ENCODE measurements around the gene VPS72. TPM values are rescaled to one million over a fixed set of nuclear protein-coding genes. Genes with fewer than 3 reads are reported as not detected.

VPS72 gene
- total and polyA plus RNA-seq, 5 donors from 2014 or later = 41.8 to 101 (median 91.9) TPM

DNA sequence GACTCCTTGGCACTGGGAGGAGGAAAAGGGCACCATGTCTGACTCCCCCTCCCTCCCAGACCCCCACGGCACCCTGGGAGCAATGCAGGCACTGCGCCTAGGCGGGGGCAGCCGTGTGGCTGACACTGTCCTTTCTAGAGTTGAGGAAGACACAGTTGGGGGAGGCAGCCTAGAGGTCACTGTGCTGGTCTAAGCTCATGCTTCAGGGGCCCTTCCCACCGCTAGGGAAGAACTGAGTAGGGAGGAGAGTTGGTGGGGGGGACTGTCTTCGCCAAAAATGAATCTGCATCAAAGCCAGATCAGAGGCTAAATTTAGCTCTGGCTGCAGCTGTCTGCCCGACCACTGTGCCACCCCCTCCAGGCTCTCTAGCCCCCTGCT is 47.0 kb downstream of the VPS72 start:
- Histone ChIP-seq H3K4me3 (ENCODE audit: low read depth, low read length) (no peak overlapping the region), H3K4me1 (ENCODE audit: control insufficient read depth, insufficient read depth, low read length, poor library complexity, severe bottlenecking) (peaks cover 23% of the 10 kb centered on the region), H3K27ac (ENCODE audit: insufficient read depth, low read length, poor library complexity, severe bottlenecking) (no peak overlapping the region), H3K36me3 (ENCODE audit: control insufficient read depth, insufficient read depth, low read length) (no peaks in the 10 kb centered on the region), H3K27me3 (ENCODE audit: control insufficient read depth, insufficient read depth, low read length) (no peaks in the 10 kb centered on the region), H3K9me3 (ENCODE audit: control insufficient read depth in 2 of 2, low read length in 2 of 2) (no peaks in the 10 kb centered on the region)
- H3K27me3 Mint-ChIP-seq = peaks cover 12% of the 10 kb centered on the region
- H3K4me3 Mint-ChIP-seq = no peak overlapping the region
- peaks cover 2% of the 10 kb centered on the region for H3K36me3 Mint-ChIP-seq
- no peaks in the 10 kb centered on the region for H3K9me3 Mint-ChIP-seq
- H3K27ac Mint-ChIP-seq = no peak overlapping the region
- H3K4me1 Mint-ChIP-seq = peaks cover 0 to 23% (median 4%) of the 10 kb centered on the region in 4 donors
- no peak for ATAC-seq (ENCODE audit: low read depth in 2 of 2)
- no peak for DNase-seq

DNA sequence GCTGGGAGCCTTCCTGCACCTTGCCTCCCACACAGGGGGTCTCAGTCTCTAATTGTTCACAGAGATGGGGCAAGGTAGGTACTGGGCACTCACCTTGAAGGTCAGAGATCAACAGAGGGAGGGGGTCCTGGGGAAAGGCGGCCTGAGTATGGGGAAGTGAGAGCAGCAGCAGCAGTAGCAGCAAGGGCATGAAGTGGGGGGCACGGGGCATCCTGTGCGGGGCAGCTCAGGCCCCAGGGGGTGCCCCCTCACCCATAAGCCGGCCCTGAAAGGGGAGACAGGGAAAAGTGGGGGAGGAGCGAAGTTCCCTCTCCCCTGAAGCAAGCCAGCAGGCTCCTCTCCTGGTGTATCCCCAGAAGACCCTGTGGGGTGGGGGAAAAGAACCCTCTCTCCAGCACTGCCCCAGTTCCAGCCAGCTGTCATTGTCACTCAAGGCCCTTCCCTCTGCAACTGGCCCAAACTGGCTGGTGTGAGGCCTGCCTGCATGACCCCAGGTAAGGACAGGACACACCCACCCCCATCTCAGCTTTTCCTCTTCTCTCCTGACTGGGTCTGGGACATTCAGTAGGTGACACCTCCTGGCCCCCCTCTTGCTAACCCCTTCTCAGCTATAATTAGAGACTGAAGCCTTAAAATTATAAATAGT is 47.5 kb downstream of the VPS72 start:
- Histone ChIP-seq H3K4me3 (ENCODE audit: low read depth, low read length) (no peak overlapping the region), H3K27me3 (ENCODE audit: control insufficient read depth, insufficient read depth, low read length) (no peaks in the 10 kb centered on the region), H3K4me1 (ENCODE audit: control insufficient read depth, insufficient read depth, low read length, poor library complexity, severe bottlenecking) (peaks cover 23% of the 10 kb centered on the region), H3K9me3 (ENCODE audit: control insufficient read depth in 2 of 2, low read length in 2 of 2) (no peaks in the 10 kb centered on the region), H3K36me3 (ENCODE audit: control insufficient read depth, insufficient read depth, low read length) (no peaks in the 10 kb centered on the region), H3K27ac (ENCODE audit: insufficient read depth, low read length, poor library complexity, severe bottlenecking) (no peak overlapping the region)
- DNase-seq (no peak), ATAC-seq (ENCODE audit: low read depth in 2 of 2) (no peak)
- no peak overlapping the region for H3K4me3 Mint-ChIP-seq
- peaks cover 0 to 21% (median 4%) of the 10 kb centered on the region in 4 donors for H3K4me1 Mint-ChIP-seq
- H3K27ac Mint-ChIP-seq = no peak overlapping the region
- peaks cover 8% of the 10 kb centered on the region for H3K27me3 Mint-ChIP-seq
- peaks cover 2% of the 10 kb centered on the region for H3K36me3 Mint-ChIP-seq
- H3K9me3 Mint-ChIP-seq = no peaks in the 10 kb centered on the region

DNA sequence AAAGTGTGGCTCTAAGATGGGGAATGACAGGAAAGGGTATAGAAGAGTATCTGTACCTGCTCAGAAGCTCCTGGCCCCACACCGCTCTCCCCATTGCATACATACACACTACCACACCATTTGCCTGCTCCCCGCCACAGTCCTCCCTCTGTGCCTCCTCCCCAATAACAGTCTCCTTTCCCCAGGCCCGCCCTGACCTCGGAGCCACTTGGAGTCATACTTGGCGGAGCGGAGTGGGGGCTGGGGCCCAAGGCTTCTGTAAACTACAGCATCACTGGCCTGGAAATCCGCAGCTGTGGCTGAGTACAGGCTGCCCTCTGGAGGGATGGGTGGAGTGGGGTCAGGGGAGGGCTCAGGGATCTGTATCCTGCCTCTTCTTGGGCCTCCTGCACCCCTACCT is 52.2 kb downstream of the VPS72 start:
- H3K36me3 ChIP-seq (ENCODE audit: control insufficient read depth, insufficient read depth, low read length) = no peaks in the 10 kb centered on the region
- Mint-ChIP-seq H3K27ac (no peak overlapping the region), H3K4me3 (no peak overlapping the region), H3K9me3 (no peaks in the 10 kb centered on the region), H3K27me3 (no peaks in the 10 kb centered on the region), H3K4me1 (peaks cover 0 to 2% (median 0%) of the 10 kb centered on the region in 4 donors), H3K36me3 (peaks cover 12% of the 10 kb centered on the region)
- no peak overlapping the region for H3K27ac ChIP-seq (ENCODE audit: insufficient read depth, low read length, poor library complexity, severe bottlenecking)
- H3K9me3 ChIP-seq (ENCODE audit: control insufficient read depth in 2 of 2, low read length in 2 of 2) = no peaks in the 10 kb centered on the region
- DNase-seq (no peak), ATAC-seq (ENCODE audit: low read depth in 2 of 2) (no peak)
- H3K4me3 ChIP-seq (ENCODE audit: low read depth, low read length) = no peak overlapping the region
- H3K27me3 ChIP-seq (ENCODE audit: control insufficient read depth, insufficient read depth, low read length) = no peaks in the 10 kb centered on the region
- H3K4me1 ChIP-seq (ENCODE audit: control insufficient read depth, insufficient read depth, low read length, poor library complexity, severe bottlenecking) = no peaks in the 10 kb centered on the region

DNA sequence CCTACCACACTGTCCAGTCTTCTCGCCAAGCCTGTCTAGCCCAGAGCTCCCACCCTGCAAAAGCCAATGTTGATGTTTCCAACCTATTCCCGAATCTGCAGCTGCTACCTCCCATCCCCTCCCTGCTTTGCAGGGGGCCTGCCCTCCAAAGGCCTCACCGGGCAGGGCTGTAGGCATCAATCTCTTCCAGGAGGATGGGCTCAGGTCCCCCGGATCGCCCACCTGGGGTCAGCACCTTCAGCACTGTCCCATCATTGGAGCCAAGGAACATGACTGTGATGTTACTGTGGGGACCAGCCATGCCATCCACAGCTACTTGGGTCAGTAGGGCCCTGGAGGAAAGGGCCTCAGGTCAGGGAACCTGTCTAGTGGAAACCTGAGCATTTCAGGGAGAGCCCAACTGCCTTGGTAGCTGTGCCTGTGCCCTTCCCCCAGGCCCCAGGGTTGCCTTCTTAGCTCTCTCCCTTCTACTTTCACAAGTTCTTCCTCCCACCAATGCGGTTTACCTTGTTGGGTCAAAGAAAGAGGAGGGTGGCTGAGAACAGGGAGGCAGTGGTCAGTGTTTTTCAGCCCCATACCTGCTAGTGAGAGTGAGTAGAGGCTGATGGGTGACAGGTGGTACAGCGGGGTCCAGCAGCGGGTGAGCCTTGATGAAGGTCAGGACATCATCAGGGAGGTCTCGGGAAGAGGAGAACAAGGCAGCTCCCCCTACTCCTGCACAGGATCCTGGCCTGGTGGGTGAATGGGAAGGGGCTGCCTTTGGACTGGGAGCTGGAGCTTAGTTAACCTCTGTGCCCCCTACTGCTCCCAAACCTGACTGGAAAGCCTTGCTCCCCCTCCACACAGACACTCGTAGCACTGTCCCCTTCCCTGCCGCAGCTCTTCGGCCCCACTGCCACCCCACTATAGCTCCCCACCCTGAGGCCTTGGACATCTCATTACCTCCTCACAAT is 54.3 kb downstream of the VPS72 start:
- ATAC-seq (ENCODE audit: low read depth in 2 of 2) (no peak), DNase-seq (no peak)
- Histone ChIP-seq H3K36me3 (ENCODE audit: control insufficient read depth, insufficient read depth, low read length) (no peaks in the 10 kb centered on the region), H3K9me3 (ENCODE audit: control insufficient read depth in 2 of 2, low read length in 2 of 2) (no peaks in the 10 kb centered on the region), H3K4me3 (ENCODE audit: low read depth, low read length) (no peak overlapping the region), H3K4me1 (ENCODE audit: control insufficient read depth, insufficient read depth, low read length, poor library complexity, severe bottlenecking) (peaks cover 11% of the 10 kb centered on the region), H3K27ac (ENCODE audit: insufficient read depth, low read length, poor library complexity, severe bottlenecking) (no peak overlapping the region), H3K27me3 (ENCODE audit: control insufficient read depth, insufficient read depth, low read length) (no peaks in the 10 kb centered on the region)
- Mint-ChIP-seq H3K27me3 (no peaks in the 10 kb centered on the region), H3K27ac (peak overlapping the region in 1 of 3 donors; percentile 20), H3K4me3 (no peak overlapping the region), H3K9me3 (no peaks in the 10 kb centered on the region), H3K4me1 (peaks cover 0 to 10% (median 2%) of the 10 kb centered on the region in 4 donors), H3K36me3 (peaks cover 12% of the 10 kb centered on the region)

DNA sequence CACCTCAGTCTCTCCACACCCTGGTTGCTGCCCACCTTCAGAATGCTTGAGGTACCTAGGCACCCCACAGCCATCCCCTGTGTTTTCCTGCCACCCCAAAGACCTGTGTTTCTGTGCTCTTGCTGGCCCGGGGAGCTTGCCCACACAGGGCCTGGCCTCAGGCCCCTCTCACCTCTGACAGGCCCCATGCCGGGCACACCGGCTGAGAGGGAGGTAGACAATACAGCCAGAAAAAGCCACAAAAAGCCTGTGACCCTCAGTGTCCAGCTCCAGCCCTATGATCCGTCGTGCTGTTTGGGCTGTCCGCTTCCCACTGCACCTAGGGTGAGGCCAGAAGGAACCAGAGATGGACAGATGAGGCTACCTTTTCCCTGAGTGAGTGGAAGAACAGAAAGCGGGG is 55.0 kb downstream of the VPS72 start:
- Histone ChIP-seq H3K9me3 (ENCODE audit: control insufficient read depth in 2 of 2, low read length in 2 of 2) (no peaks in the 10 kb centered on the region), H3K27me3 (ENCODE audit: control insufficient read depth, insufficient read depth, low read length) (no peaks in the 10 kb centered on the region), H3K4me3 (ENCODE audit: low read depth, low read length) (no peak overlapping the region), H3K27ac (ENCODE audit: insufficient read depth, low read length, poor library complexity, severe bottlenecking) (no peak overlapping the region), H3K4me1 (ENCODE audit: control insufficient read depth, insufficient read depth, low read length, poor library complexity, severe bottlenecking) (peaks cover 11% of the 10 kb centered on the region), H3K36me3 (ENCODE audit: control insufficient read depth, insufficient read depth, low read length) (no peaks in the 10 kb centered on the region)
- H3K36me3 Mint-ChIP-seq = peaks cover 12% of the 10 kb centered on the region
- no peaks in the 10 kb centered on the region for H3K27me3 Mint-ChIP-seq
- ATAC-seq (ENCODE audit: low read depth in 2 of 2) (no peak), DNase-seq (no peak)
- H3K27ac Mint-ChIP-seq = no peak overlapping the region
- no peaks in the 10 kb centered on the region for H3K9me3 Mint-ChIP-seq
- H3K4me3 Mint-ChIP-seq = no peak overlapping the region
- peaks cover 0 to 13% (median 2%) of the 10 kb centered on the region in 4 donors for H3K4me1 Mint-ChIP-seq

DNA sequence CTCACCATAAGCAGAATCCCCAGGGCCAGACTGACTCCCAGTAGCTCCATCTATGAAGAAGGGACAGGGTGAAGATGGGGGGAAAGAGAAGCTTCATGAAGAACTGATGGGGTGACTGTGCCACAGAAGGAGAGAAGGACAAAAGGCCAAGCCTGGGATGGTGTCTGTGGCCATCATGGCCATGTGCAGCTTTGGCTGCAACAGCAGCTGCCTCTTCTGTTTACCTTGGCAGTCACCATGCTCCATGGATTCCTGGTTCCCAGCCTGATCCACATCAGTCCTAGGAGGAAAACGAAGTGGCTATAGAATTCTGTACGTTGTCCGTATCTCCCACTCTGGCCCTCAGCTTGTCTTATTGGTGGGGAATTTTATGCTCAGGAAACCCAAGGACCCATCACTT is 55.6 kb downstream of the VPS72 start:
- H3K27ac Mint-ChIP-seq = no peak overlapping the region
- peak overlapping the region in 1 of 4 donors; percentile 11 for H3K4me3 Mint-ChIP-seq

DNA sequence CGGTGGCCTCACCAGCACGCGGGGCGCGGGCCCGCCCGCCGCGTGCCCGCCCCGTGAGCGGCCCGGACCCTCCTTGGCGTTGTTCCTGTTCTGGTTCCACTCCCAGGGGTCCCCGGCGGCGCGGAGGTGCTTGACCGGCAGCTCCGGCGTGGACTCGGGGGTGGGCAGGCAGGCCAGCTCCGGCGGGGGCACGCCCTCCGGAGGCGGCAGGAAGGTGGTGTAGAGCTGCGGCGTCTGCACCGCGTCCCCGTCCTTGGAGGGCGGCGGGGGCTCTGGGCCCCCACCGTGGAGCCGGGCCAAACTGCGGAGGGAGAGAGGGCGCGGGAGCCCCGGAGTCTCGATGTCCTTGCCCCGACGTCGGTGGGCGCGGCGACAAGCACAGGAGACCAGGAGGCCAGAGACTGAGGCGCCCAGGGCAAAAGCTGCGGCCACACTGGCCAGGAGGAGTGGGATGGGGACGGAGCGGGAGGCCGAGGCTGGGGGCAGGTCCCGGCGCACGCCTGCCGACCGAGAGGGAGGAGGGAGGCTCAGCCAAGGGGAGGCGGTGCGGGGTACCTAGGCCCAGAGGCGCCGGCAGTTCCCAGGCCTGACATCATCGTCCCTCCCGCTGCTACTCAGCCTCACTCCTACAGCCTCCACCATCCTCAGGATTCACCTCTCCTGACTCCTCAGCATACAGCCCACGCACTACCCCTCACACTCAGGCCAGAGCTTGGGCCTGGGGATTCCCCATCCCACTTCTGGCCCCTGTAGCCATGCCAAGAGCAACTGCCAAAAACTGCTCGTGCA is 56.8 kb downstream of the VPS72 start:
- no peak for ATAC-seq (ENCODE audit: low read depth in 2 of 2)
- no peaks in the 10 kb centered on the region for H3K9me3 Mint-ChIP-seq
- H3K4me3 Mint-ChIP-seq = peak overlapping the region in 1 of 4 donors; percentile 52
- Histone ChIP-seq H3K36me3 (ENCODE audit: control insufficient read depth, insufficient read depth, low read length) (no peaks in the 10 kb centered on the region), H3K4me3 (ENCODE audit: low read depth, low read length) (no peak overlapping the region), H3K9me3 (ENCODE audit: control insufficient read depth in 2 of 2, low read length in 2 of 2) (no peaks in the 10 kb centered on the region), H3K27me3 (ENCODE audit: control insufficient read depth, insufficient read depth, low read length) (no peaks in the 10 kb centered on the region), H3K4me1 (ENCODE audit: control insufficient read depth, insufficient read depth, low read length, poor library complexity, severe bottlenecking) (peaks cover 11% of the 10 kb centered on the region), H3K27ac (ENCODE audit: insufficient read depth, low read length, poor library complexity, severe bottlenecking) (no peak overlapping the region)
- no peak overlapping the region for H3K27ac Mint-ChIP-seq
- peaks cover 0 to 13% (median 2%) of the 10 kb centered on the region in 4 donors for H3K4me1 Mint-ChIP-seq
- H3K36me3 Mint-ChIP-seq = peaks cover 10% of the 10 kb centered on the region
- no peaks in the 10 kb centered on the region for H3K27me3 Mint-ChIP-seq
- no peak for DNase-seq

More for the DNA sequence above, 55.6 kb downstream of the VPS72 start:
- Histone ChIP-seq H3K27me3 (ENCODE audit: control insufficient read depth, insufficient read depth, low read length) (no peaks in the 10 kb centered on the region), H3K27ac (ENCODE audit: insufficient read depth, low read length, poor library complexity, severe bottlenecking) (no peak overlapping the region), H3K36me3 (ENCODE audit: control insufficient read depth, insufficient read depth, low read length) (no peaks in the 10 kb centered on the region), H3K4me1 (ENCODE audit: control insufficient read depth, insufficient read depth, low read length, poor library complexity, severe bottlenecking) (peaks cover 11% of the 10 kb centered on the region), H3K4me3 (ENCODE audit: low read depth, low read length) (no peak overlapping the region), H3K9me3 (ENCODE audit: control insufficient read depth in 2 of 2, low read length in 2 of 2) (no peaks in the 10 kb centered on the region)
- DNase-seq = no peak
- Mint-ChIP-seq H3K4me1 (peaks cover 0 to 13% (median 2%) of the 10 kb centered on the region in 4 donors), H3K36me3 (peaks cover 10% of the 10 kb centered on the region), H3K9me3 (no peaks in the 10 kb centered on the region), H3K27me3 (no peaks in the 10 kb centered on the region)
- no peak for ATAC-seq (ENCODE audit: low read depth in 2 of 2)
